ENCODE measurements around the gene SLIT3.

GRCh38 chr5:168836603-168837231, 464.2 kb downstream of the SLIT3 start:
- TF ChIP-seq POLR2AphosphoS5 (IDR thresholded peaks at IDR 0.05; ENCODE audit: low read depth, low read length) (no peak), POLR2A (IDR thresholded peaks at IDR 0.05; ENCODE audit: low read depth, low read length) (no peak), SPI1 (IDR thresholded peaks at IDR 0.05; ENCODE audit: low read depth, low read length) (no peak), TAF1 (IDR thresholded peaks at IDR 0.05; ENCODE audit: low read depth, low read length) (no peak)

Data from GM12891 (cell line).